NK-92 (cell line): ENCODE results near the gene SELENBP1.

ENCODE experiments used
- DNase-seq: peaks from one replicate; lab custom pipeline; 2025; ENCODE audit not compliant: unreplicated experiment; lab: John Stamatoyannopoulos, UW

The SELENBP1 gene

GRCh38 chr1:151346082-151346768 lies 26.3 kb downstream of the SELENBP1 start:
- DNase-seq = no peak

DNA sequence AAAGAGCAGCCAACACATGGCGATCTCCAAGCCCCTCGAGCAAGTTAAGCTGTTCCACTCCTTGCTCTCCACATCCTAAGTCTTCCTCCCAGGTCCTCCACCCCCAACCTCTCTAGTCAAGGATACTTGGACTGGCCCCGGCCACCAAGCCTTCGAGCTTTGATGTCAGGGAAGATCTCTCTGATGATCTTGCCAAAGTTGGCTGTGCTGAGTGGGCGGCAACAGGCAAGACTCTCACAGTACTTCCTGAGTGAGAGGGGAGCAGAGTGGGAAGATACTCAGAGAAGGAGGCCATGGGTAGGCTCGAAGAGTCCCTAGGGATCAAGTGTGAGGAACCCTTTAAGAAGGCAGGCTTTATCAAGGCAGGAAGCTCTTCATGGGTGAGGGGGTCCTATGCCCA lies 28.2 kb downstream of the SELENBP1 start:
- DNase-seq = no peak

DNA sequence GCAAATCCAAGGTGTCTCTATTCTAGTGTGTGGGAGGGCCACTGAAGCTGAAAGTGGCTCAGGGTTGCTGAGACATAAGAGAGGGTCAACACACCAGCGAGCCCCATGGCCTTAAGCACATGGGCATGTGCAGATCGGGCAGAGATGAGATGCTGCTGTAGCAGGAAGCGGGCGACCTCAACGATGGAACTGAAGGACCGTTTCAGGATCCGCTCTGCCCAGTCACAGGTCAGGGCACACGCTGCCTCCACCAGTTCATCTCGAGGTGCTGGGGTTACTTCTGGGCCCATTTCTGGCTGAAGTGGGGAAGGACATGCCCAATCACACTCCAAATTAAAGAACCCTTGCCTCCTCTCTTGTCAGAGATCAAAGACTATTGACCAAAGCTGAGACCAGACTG lies 28.9 kb downstream of the SELENBP1 start:
- no peak for DNase-seq

DNA sequence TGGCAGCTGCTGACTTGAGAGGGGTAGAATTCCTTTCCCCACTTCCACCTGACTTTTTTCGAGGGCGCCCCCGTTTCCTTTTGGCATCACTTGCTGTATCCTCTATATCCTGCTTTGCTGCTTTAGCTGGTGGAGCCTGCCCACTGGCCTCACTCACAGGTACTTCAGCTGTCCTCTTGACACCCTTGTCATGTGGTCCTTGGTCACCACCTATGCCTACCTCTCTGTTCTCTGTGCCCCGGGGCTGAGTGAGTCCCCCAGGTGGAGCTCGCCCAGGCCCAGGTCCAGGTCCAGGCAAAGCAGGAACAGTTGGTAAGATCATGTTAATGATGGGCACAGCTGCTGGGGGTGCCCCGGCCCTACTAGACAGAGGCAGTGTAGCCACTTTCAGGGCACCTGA lies 29.9 kb downstream of the SELENBP1 start:
- DNase-seq = no peak

- no peak for DNase-seq
Measured at GRCh38 chr1:151342021-151342420, 30.5 kb downstream of the SELENBP1 start.

GRCh38 chr1:151340870-151341754 lies 31.4 kb downstream of the SELENBP1 start:
- no peak for DNase-seq

DNA sequence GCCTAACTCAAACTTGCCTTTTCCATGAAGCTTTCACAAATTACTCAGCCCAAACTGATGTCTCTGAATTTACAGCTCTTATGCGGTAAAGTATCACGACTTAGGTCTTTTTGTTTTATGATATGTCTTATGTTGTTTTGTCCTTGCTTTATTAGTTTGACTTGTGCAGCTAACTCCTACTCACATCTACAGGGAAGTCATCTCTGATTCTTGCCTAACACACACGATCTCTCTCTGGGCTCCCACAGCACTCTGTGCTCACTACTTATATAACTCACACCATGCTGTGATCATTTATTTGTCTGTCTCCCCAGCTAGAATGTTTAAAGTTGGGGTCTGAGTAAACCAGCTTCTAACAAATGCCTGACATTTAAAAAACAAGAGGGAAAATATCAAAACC lies 35.9 kb downstream of the SELENBP1 start:
- DNase-seq = no peak

DNA sequence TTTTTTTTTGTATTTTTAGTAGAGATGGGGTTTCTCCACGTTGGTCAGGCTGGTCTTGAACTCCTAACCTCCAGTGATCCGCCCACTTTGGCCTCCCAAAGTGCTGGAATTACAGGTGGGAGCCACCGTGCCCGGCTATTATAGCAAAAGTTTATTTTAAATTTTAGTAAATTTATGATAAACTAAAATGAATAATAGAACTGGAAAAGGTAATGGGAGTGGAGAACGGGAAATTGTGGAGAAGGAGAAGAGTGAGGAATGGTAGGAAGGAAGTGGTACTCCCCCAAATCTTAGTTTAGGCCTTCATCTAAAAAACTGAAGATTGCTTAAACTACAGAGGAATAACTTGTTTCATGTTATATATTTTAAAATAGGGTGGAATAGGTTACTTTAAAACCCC lies 37.7 kb downstream of the SELENBP1 start:
- DNase-seq = no peak

GRCh38 chr1:151327903-151328674 lies 44.4 kb downstream of the SELENBP1 start:
- DNase-seq = no peak

- peak; percentile 33 for DNase-seq
Measured at GRCh38 chr1:151327223-151327902, 45.1 kb downstream of the SELENBP1 start, which contains the start of gene PI4KB. TSS of gene PI4KB (minus strand) at chr1:151327416. CDS start at chr1:151316481, 10,935 bp downstream.

GRCh38 chr1:151326619-151327222 lies 45.8 kb downstream of the SELENBP1 start:
- DNase-seq = no peak

- no peak for DNase-seq
Measured at GRCh38 chr1:151325646-151326429, 46.7 kb downstream of the SELENBP1 start.

GRCh38 chr1:151325231-151325630 lies 47.3 kb downstream of the SELENBP1 start:
- no peak for DNase-seq

DNA sequence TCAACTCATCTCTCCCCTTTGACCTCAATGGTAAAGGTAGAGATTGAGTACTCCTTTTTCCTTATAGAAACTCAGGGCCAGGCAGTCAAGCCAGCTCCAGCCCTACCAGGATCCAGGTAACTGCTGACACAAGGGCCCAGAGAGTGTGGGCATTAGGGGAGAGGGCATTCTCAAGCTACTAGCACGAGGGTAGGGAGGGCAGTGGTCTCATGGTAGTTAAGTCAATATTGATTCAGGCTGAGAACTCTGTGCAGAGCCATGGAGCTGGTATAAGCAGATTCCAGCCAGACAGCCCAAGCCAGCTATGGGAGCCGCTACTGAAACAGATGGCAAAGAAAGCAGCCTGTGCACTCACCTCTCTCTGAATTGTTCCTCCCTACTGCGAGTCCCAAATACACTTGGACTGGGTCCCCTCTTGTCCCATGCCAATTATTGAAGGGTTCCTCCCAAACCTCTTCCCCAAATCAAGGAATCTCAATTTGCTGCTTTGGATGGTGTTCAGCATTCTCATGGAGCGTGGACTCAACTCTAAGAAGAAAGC lies 48.0 kb downstream of the SELENBP1 start:
- no peak for DNase-seq

- no peak for DNase-seq
Measured at GRCh38 chr1:151318975-151319374, 53.5 kb downstream of the SELENBP1 start.

DNA sequence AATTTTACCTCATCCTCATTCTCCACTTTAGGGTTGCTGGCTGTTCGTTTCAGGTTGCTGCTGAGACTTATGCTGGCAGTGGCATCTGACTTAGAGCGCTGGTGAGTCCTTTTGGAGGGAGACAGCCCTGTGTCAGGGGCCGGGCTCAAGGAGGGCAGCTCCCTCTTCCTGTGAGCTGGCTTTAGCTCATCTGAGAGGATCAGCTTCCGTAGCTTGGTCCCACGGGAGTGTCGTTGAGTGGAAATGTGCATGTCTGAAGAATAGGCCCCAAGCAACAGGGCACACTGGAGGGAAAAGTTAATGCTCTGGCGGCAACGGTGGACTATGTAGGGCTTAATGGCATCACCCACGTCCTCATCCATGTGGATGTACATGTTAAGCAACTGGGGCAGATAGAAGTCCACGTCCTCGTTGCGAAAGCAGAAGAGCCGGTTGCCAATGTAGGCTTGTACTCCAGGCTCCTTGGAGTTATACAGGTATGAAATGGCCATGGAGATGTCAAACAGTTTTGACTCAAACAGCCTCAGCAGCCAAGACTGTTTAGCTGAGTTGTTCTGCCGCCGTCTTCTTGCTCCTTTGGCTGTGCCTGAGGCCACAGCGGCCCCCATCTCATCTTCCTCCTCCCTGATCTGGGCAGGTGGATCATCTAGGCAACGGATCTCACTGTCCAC lies 56.8 kb downstream of the SELENBP1 start:
- no peak for DNase-seq
